Tibial nerve (tissue), 4 donors: Measurements from ENCODE around the gene IFIT1.

Experiments used
- EP300 ChIP-seq, 2 donors: sonication (generic); formaldehyde crosslinking; IDR thresholded peaks; one replicate each; pipeline ENCODE4 v1.6.1; 2017; ENCODE audit warnings: antibody characterized with exemption in 2 of 2, mild to moderate bottlenecking in 1 of 2
- POLR2A ChIP-seq, 2 donors: fragments of 450-650 bp; IDR thresholded peaks; one replicate each; pipeline ENCODE4 v1.6.1; 2017; ENCODE audit warnings: antibody characterized with exemption in 2 of 2, mild to moderate bottlenecking in 2 of 2, moderate library complexity in 2 of 2
- TF ChIP-seq, protein P1 (sequence below), 5 experiments: fragments of 200-600 bp in 3 of 5; fragments of 450-650 bp in 2 of 5; sonication (generic) in 3 of 5; IDR thresholded peaks; one replicate each; pipeline ENCODE4 v1.5.1; 2016 to 2019; ENCODE audit warnings: antibody characterized with exemption in 5 of 5, mild to moderate bottlenecking in 3 of 5, moderate library complexity in 2 of 5

DNA sequence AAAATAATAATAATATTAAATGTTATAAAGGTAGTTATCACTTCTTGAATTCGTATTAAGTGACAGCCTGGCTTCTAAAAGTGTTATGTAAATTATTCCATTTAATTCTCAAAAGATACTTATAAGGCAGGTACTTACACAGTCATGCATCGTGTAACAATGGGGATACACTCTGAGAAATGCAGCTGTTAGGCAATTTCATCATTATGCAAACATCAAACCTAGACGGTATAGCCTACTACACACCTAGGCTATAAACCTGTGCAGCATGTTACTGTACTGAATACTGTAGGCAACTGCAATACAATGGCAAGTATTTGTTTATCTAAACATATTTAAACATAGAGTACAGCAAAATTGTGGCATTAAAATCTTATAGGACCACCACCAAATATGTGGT is 1.5 kb downstream of the IFIT1 start:
- TF ChIP-seq, protein P1, sequence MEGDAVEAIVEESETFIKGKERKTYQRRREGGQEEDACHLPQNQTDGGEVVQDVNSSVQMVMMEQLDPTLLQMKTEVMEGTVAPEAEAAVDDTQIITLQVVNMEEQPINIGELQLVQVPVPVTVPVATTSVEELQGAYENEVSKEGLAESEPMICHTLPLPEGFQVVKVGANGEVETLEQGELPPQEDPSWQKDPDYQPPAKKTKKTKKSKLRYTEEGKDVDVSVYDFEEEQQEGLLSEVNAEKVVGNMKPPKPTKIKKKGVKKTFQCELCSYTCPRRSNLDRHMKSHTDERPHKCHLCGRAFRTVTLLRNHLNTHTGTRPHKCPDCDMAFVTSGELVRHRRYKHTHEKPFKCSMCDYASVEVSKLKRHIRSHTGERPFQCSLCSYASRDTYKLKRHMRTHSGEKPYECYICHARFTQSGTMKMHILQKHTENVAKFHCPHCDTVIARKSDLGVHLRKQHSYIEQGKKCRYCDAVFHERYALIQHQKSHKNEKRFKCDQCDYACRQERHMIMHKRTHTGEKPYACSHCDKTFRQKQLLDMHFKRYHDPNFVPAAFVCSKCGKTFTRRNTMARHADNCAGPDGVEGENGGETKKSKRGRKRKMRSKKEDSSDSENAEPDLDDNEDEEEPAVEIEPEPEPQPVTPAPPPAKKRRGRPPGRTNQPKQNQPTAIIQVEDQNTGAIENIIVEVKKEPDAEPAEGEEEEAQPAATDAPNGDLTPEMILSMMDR (IDR thresholded peaks at IDR 0.05): no peak
- no peak for TF ChIP-seq POLR2A (IDR thresholded peaks at IDR 0.05)
- TF ChIP-seq EP300 (IDR thresholded peaks at IDR 0.05): no peak
